Activated B cell treated with CpG ODN at 0.5 μM for 24 hours (primary cell): ENCODE results near the gene ARID4B. TPM values are rescaled to one million over a fixed set of nuclear protein-coding genes. Genes with fewer than 3 reads are reported as not detected.
A peak's percentile ranks its signal among the peaks of the same experiment; 100 is the strongest.
"Not testable (repeated sequence)": the region's sequence is repeated elsewhere in the genome, so short reads cannot be mapped to it uniquely, and the experiment has no call there.

Source experiments
- ATAC-seq: fragments of 200-7000 bp; cut with Tn5 transposase; one replicate; pipeline ENCODE4 v1.10.0; 2021; ENCODE audit warnings: low read depth, mild to moderate bottlenecking, moderate library complexity
- CTCF ChIA-PET: fragments of 350-600 bp; sonication (Branson Sonifier 250); formaldehyde crosslinking; loops from one replicate; lab custom pipeline; 2021; ENCODE audit warnings: antibody characterized with exemption; lab: Charles Lee
- POLR2A ChIA-PET: fragments of 350-600 bp; sonication (Branson Sonifier 250); formaldehyde crosslinking; loops from one replicate; lab custom pipeline; 2021; ENCODE audit warnings: antibody characterized with exemption; lab: Charles Lee
- DNase-seq: peaks from one replicate; pipeline ENCODE4 v3.0.0; 2022
- H3K27ac Mint-ChIP-seq: one replicate; pipeline ENCODE4 v1.8.0; 2020; ENCODE audit warnings: mixed read lengths
- H3K27me3 Mint-ChIP-seq: one replicate; pipeline ENCODE4 v1.8.0; 2021; ENCODE audit warnings: mixed read lengths
- H3K36me3 Mint-ChIP-seq: one replicate; pipeline ENCODE4 v1.8.0; 2021; ENCODE audit warnings: low read depth, mixed read lengths
- H3K4me1 Mint-ChIP-seq: one replicate; pipeline ENCODE4 v1.8.0; 2021; ENCODE audit warnings: mixed read lengths
- H3K4me3 Mint-ChIP-seq: one replicate; pipeline ENCODE4 v1.8.0; 2020; ENCODE audit warnings: mild to moderate bottlenecking, mixed read lengths
- H3K9me3 Mint-ChIP-seq: one replicate; pipeline ENCODE4 v1.8.0; 2020; ENCODE audit warnings: mixed read lengths
- CTCF ChIP-seq: fragments of 200-600 bp; IDR thresholded peaks from one replicate; pipeline ENCODE4 v1.8.0; 2022; ENCODE audit warnings: antibody characterized with exemption, mild to moderate bottlenecking
- intact Hi-C: fragments of 100-400 bp; cut with micrococcal nuclease; formaldehyde crosslinking; loops from one replicate; pipeline ENCODE4 v1.15.1; 2024
- total RNA-seq: library from RNA; stranded (reverse); gene quantifications from 2 replicates; pipeline ENCODE4 v1.2.3, GENCODE V29; 2022

Gene ARID4B
- total RNA-seq, 1 donor from 2014 or later: 78.5 TPM

GRCh38 chr1:235161685-235162327 lies 166.2 kb downstream of the ARID4B start:
- Mint-ChIP-seq H3K4me3 (peak overlapping the region; percentile 96), H3K4me1 (peaks cover 21% of the 10 kb centered on the region), H3K9me3 (peaks cover 2% of the 10 kb centered on the region), H3K27ac (peak overlapping the region; percentile 99), H3K27me3 (no peaks in the 10 kb centered on the region), H3K36me3 (peaks cover 22% of the 10 kb centered on the region)
- intact Hi-C loops: loop anchor here (1.0 to 10.0 kb wide), 8 partner anchors 34 to 790 kb away; partner anchors contain the start of genes ARID4B, B3GALNT2, COA6 and GGPS1
- no peak for DNase-seq
- TF ChIP-seq CTCF: no peak
- ChIA-PET CTCF (interaction anchor here (1.2 to 1.4 kb wide), 2 partner anchors 254 to 255 kb away, joined by 3 to 7 read pairs; no protein-coding TSS in a partner anchor), POLR2A (interaction anchor here (0.5 to 1.8 kb wide), 20 partner anchors 13 to 789 kb away, joined by 3 to 24 read pairs (median 4); partner anchors contain the start of genes ARID4B, B3GALNT2, COA6 and GGPS1)
- ATAC-seq: no peak

- intact Hi-C loops: loop anchor here (1.0 to 10.0 kb wide), 8 partner anchors 33 to 789 kb away; partner anchors contain the start of genes ARID4B, B3GALNT2, COA6 and GGPS1
- ChIA-PET POLR2A (interaction anchor here (0.6 to 1.8 kb wide), 29 partner anchors 10 to 788 kb away, joined by 3 to 24 read pairs (median 3); partner anchors contain the start of genes ARID4B, B3GALNT2, COA6 and GGPS1), CTCF (interaction anchor here (0.6 to 1.4 kb wide), 2 partner anchors 28 to 256 kb away, joined by 3 to 7 read pairs; no protein-coding TSS in a partner anchor)
- Mint-ChIP-seq H3K27ac (peak within 1 kb of the TSS; percentile 99), H3K9me3 (peaks cover 2% of the 10 kb centered on the region), H3K4me3 (peak within 1 kb of the TSS; percentile 96), H3K4me1 (peaks cover 21% of the 10 kb centered on the region), H3K36me3 (peaks cover 20% of the 10 kb centered on the region), H3K27me3 (no peaks in the 10 kb centered on the region)
- TF ChIP-seq CTCF: no peak
- DNase-seq (peak; percentile 90), ATAC-seq (peak; percentile 94)
These were observed 166.9 kb downstream of the ARID4B start, which contains the start of gene RBM34 for GRCh38 chr1:235160957-235161684. TSS of gene RBM34 (minus strand) at chr1:235161250. CDS start at chr1:235161226, 24 bp downstream.

- Mint-ChIP-seq H3K36me3 (peaks cover 21% of the 10 kb centered on the region), H3K4me3 (peak overlapping the region; percentile 96), H3K4me1 (peaks cover 21% of the 10 kb centered on the region), H3K27ac (peak overlapping the region; percentile 99), H3K27me3 (no peaks in the 10 kb centered on the region), H3K9me3 (peaks cover 2% of the 10 kb centered on the region)
- ATAC-seq: peak; percentile 67
- ChIA-PET CTCF (interaction anchor here (0.6 to 1.4 kb wide), 2 partner anchors 28 to 256 kb away, joined by 3 to 7 read pairs; no protein-coding TSS in a partner anchor), POLR2A (interaction anchor here (0.6 to 1.8 kb wide), 26 partner anchors 11 to 787 kb away, joined by 3 to 24 read pairs (median 4); partner anchors contain the start of genes ARID4B, B3GALNT2, COA6 and GGPS1)
- TF ChIP-seq CTCF: no peak
- intact Hi-C loops: loop anchor here (2.0 to 10.0 kb wide), 4 partner anchors 56 to 788 kb away; partner anchors contain the start of genes COA6, TARBP1 and TBCE
- no peak for DNase-seq
These were observed 167.5 kb downstream of the ARID4B start for GRCh38 chr1:235160383-235160956.

- intact Hi-C loops: loop anchor here (2.0 to 10.0 kb wide), 4 partner anchors 55 to 788 kb away; partner anchors contain the start of genes COA6, TARBP1 and TBCE
- H3K27me3 Mint-ChIP-seq, DNase-seq, ATAC-seq, H3K9me3 Mint-ChIP-seq, CTCF ChIA-PET: not testable (repeated sequence)
- Mint-ChIP-seq H3K27ac (peak overlapping the region; percentile 99), H3K4me3 (peak overlapping the region; percentile 96), H3K36me3 (peaks cover 23% of the 10 kb centered on the region), H3K4me1 (peaks cover 21% of the 10 kb centered on the region)
- POLR2A ChIA-PET: interaction anchor here (0.7 to 1.8 kb wide), 4 partner anchors 17 to 549 kb away, joined by 3 to 11 read pairs (median 5); partner anchors contain the start of genes ARID4B, GGPS1 and IRF2BP2
These were observed 168.0 kb downstream of the ARID4B start for GRCh38 chr1:235159930-235160329.

- CTCF ChIA-PET: interaction anchor here (0.6 kb wide), 1 partner anchor 256 kb away, joined by 3 read pairs; no protein-coding TSS in a partner anchor
- ATAC-seq, H3K27me3 Mint-ChIP-seq, H3K4me3 Mint-ChIP-seq, H3K27ac Mint-ChIP-seq, intact Hi-C loops, H3K9me3 Mint-ChIP-seq, DNase-seq: not testable (repeated sequence)
- POLR2A ChIA-PET: interaction anchor here (0.6 to 0.7 kb wide), 2 partner anchors 56 to 64 kb away, joined by 3 to 4 read pairs; no protein-coding TSS in a partner anchor
- Mint-ChIP-seq H3K4me1 (peaks cover 24% of the 10 kb centered on the region), H3K36me3 (peaks cover 30% of the 10 kb centered on the region)
These were observed 168.7 kb downstream of the ARID4B start for GRCh38 chr1:235159284-235159683.
